Muscle layer of duodenum (tissue), 2 donors: ENCODE data around the gene DCAF8L2.
"Not testable (repeated sequence)": the region's sequence is repeated elsewhere in the genome, so short reads cannot be mapped to it uniquely, and the experiment has no call there.

ENCODE experiments used
- H3K27ac ChIP-seq: one replicate; pipeline ENCODE4 v1.7.0; 2013; ENCODE audit warnings: mild to moderate bottlenecking, low read length
- H3K27me3 ChIP-seq: one replicate; pipeline ENCODE4 v1.7.0; 2013; ENCODE audit warnings: low read depth, mild to moderate bottlenecking, control low read depth, low read length
- H3K36me3 ChIP-seq, 2 donors: one replicate each; pipeline ENCODE4 v1.7.0; 2013; ENCODE audit warnings: low read length in 2 of 2, control low read depth in 1 of 2, mild to moderate bottlenecking in 1 of 2; ENCODE audit not compliant: insufficient read depth in 2 of 2, control insufficient read depth in 1 of 2
- H3K4me1 ChIP-seq, 2 donors: one replicate each; pipeline ENCODE4 v1.7.0; 2013; ENCODE audit warnings: low read length in 2 of 2, mild to moderate bottlenecking in 2 of 2, control low read depth in 1 of 2, moderate library complexity in 1 of 2; ENCODE audit not compliant: insufficient read depth in 2 of 2, control insufficient read depth in 1 of 2
- H3K4me3 ChIP-seq, 2 donors: one replicate each; pipeline ENCODE4 v1.7.0; 2013; ENCODE audit warnings: low read length in 2 of 2, low read depth in 1 of 2, mild to moderate bottlenecking in 1 of 2
- H3K9me3 ChIP-seq, 2 donors: one replicate each; pipeline ENCODE4 v1.7.0; 2013; ENCODE audit warnings: low read length in 2 of 2, control low read depth in 1 of 2, mild to moderate bottlenecking in 1 of 2; ENCODE audit not compliant: control insufficient read depth in 1 of 2
- donor health status: healthy.

DCAF8L2 gene

DNA sequence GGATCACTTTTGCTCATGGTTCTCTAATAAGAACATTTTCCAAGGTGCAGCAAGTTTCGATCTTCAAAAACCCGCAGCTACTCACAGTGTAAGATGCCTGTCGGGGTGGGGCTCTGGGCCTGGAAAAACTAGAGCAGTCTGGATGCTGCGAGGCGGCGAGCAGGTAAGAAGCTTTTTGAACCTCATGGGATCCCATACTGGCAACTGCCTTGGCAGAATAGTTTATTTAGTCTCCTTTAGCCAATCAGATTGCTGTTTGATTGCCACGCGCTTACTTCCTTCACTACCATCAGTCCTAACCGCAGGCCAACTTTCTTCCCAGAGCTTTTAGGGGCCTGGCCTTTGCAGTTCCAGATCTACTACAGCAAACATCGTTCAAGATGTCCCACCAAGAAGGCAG is 156.4 kb downstream of the DCAF8L2 start:
- Histone ChIP-seq H3K36me3 (no peaks in the 10 kb centered on the region), H3K27me3 (no peaks in the 10 kb centered on the region), H3K4me3 (no peak overlapping the region)

GRCh38 chrX:27750298-27750697 is 160.2 kb downstream of the DCAF8L2 start:
- not testable (repeated sequence) for H3K36me3 ChIP-seq, H3K4me1 ChIP-seq, H3K27me3 ChIP-seq, H3K4me3 ChIP-seq, H3K9me3 ChIP-seq, H3K27ac ChIP-seq

More for the DNA sequence above, 156.4 kb downstream of the DCAF8L2 start:
- no peaks in the 10 kb centered on the region for H3K4me1 ChIP-seq
- H3K9me3 ChIP-seq = no peaks in the 10 kb centered on the region
- H3K27ac ChIP-seq = no peak overlapping the region

DNA sequence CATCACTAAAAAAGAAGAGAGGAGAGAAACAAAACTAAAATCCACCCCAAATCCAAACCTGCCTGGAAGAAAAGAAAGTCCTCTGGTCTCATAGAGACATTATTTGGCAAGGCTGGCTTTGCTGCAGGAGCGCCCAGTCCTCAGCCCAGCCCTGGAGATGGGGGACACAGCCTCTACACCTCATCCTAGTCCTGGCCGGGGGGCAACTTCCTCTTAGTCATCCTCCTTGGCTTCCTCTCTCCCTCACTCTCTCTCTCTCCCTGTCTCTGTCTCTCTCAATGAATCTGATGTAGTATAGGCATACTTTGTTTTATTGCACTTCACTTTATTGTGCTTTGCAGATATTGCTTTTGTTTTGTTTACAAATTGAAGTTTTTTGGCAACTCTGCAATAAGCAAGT is 161.8 kb downstream of the DCAF8L2 start:
- Histone ChIP-seq H3K9me3 (no peaks in the 10 kb centered on the region), H3K36me3 (no peaks in the 10 kb centered on the region), H3K4me1 (no peaks in the 10 kb centered on the region), H3K4me3 (no peak overlapping the region), H3K27ac (no peak overlapping the region), H3K27me3 (no peaks in the 10 kb centered on the region)

DNA sequence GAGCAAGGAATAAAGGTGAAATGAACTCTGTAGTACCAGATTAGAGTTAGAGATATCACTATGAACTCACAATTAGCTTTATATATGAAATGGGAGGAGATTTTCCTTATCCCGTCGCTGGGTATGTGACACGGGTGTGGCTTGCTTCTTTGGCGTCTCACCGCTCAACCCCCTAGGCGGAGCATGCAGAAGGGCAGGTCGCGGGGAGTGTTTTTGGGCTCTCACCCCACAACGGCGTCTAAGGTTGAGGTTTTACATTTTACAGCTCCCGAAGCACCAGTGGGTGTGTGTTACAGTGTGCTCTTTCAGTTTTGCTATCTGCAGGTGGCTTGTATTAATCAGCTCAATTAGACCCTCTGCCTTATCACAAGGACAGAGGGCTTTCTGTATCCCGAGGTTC is 175.6 kb downstream of the DCAF8L2 start:
- Histone ChIP-seq H3K27ac (no peak overlapping the region), H3K27me3 (no peaks in the 10 kb centered on the region), H3K9me3 (no peaks in the 10 kb centered on the region), H3K4me1 (no peaks in the 10 kb centered on the region), H3K4me3 (no peak overlapping the region), H3K36me3 (no peaks in the 10 kb centered on the region)

- no peaks in the 10 kb centered on the region for H3K9me3 ChIP-seq
- H3K27ac ChIP-seq = no peak overlapping the region
- H3K4me3 ChIP-seq = no peak overlapping the region
- no peaks in the 10 kb centered on the region for H3K36me3 ChIP-seq
- no peaks in the 10 kb centered on the region for H3K4me1 ChIP-seq
- no peaks in the 10 kb centered on the region for H3K27me3 ChIP-seq
These were observed 177.2 kb downstream of the DCAF8L2 start for GRCh38 chrX:27767387-27767786.

GRCh38 chrX:27775984-27776383 is 185.8 kb downstream of the DCAF8L2 start:
- H3K27ac ChIP-seq = no peak overlapping the region
- H3K9me3 ChIP-seq = no peaks in the 10 kb centered on the region
- H3K27me3 ChIP-seq = no peaks in the 10 kb centered on the region
- no peaks in the 10 kb centered on the region for H3K36me3 ChIP-seq
- no peak overlapping the region for H3K4me3 ChIP-seq
- H3K4me1 ChIP-seq = no peaks in the 10 kb centered on the region

DNA sequence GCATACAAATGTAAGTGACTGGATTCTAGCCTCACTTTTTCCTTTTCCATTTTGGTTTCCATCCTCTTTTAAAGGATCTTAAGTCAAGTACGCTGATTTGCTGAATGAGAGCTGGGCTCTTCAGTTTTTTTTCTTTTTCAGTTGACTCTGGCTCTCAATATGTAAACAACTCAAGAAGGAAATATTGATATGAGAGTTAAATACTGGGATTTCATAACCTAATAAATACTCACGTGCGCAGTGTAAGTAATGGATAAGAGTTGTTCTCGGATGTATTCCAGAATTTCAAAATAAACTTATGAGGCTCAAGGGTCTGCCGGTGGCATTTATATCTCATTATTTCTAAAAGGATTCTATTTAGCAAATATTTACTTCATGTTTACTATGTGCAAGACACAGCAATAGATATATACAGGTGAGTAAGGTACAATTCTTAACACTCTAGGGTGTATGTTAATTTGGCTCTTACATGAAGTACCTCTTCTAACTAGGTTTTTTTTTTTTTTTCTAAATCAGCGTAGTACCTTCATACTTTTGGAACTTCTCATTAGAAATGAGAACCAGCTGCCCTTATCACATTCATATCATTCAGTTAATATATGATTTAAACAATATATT is 206.6 kb downstream of the DCAF8L2 start:
- no peaks in the 10 kb centered on the region for H3K4me1 ChIP-seq
- no peaks in the 10 kb centered on the region for H3K27me3 ChIP-seq
- H3K9me3 ChIP-seq = no peaks in the 10 kb centered on the region
- no peak overlapping the region for H3K27ac ChIP-seq
- H3K36me3 ChIP-seq = no peaks in the 10 kb centered on the region
- no peak overlapping the region for H3K4me3 ChIP-seq

DNA sequence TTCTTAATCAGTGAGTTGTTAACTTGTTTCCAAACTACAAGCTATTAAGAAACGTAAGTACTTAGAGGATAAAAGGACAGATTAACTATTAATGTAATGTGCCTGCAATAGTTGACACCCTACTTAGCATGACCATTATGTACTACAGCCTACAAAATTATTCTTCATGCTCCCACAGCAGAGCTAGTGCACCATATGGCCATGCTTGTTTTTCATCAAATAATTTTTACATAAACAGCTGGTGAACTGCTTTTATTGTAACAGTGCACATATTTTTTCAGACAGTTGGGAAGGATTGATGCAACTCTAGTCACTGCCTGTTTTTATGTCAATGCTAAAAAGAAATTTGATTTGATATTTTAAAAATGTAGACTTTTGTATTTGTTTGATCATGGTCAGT is 207.4 kb downstream of the DCAF8L2 start:
- Histone ChIP-seq H3K9me3 (no peaks in the 10 kb centered on the region), H3K36me3 (no peaks in the 10 kb centered on the region), H3K27me3 (no peaks in the 10 kb centered on the region), H3K4me1 (no peaks in the 10 kb centered on the region), H3K4me3 (no peak overlapping the region), H3K27ac (no peak overlapping the region)
